Body of pancreas (tissue), 4 donors: ENCODE results near the gene ZNF574. TPM values are rescaled to one million over a fixed set of nuclear protein-coding genes. Genes with fewer than 3 reads are reported as not detected.

Source experiments
- ATAC-seq: fragments of 150-250 bp; one replicate; pipeline ENCODE4 v1.9.1; 2016
- DNase-seq, 4 donors: peaks; one replicate each; pipeline ENCODE4 v3.0.0-alpha.2; 2019
- H3K27ac ChIP-seq, 4 donors: fragments of 200-600 bp; sonication (generic); 1 replicate in 3 of 4; 2 replicates in 1 of 4; pipeline versions ENCODE4 v1.5.1 to v1.6.1; 2016 to 2019; ENCODE audit warnings: mild to moderate bottlenecking in 1 of 4, mixed read lengths in 1 of 4, moderate library complexity in 1 of 4
- H3K27me3 ChIP-seq, 2 donors: fragments of 200-600 bp; sonication (generic); one replicate each; pipeline ENCODE4 v1.6.0; 2016; ENCODE audit warnings: mild to moderate bottlenecking in 1 of 2
- H3K36me3 ChIP-seq, 2 donors: fragments of 200-600 bp; sonication (generic); replicated peaks in 1 of 2; 2 replicates each; pipeline ENCODE4 v1.5.1; 2016; ENCODE audit warnings: low read depth in 2 of 2; ENCODE audit not compliant: insufficient read depth in 1 of 2
- H3K4me1 ChIP-seq: fragments of 200-600 bp; sonication (generic); one replicate; pipeline ENCODE4 v1.6.0; 2016
- H3K4me3 ChIP-seq, 2 donors: fragments of 200-600 bp; sonication (generic); 1 replicate in 1 of 2; 2 replicates in 1 of 2; pipeline ENCODE4 v1.5.1; 2016 to 2019
- H3K9me3 ChIP-seq, 3 donors: fragments of 200-600 bp; sonication (generic); 1 replicate in 2 of 3; 2 replicates in 1 of 3; pipeline ENCODE4 v1.5.1; 2016
- POLR2A ChIP-seq, 3 donors: fragments of 450-650 bp; IDR thresholded peaks; one replicate each; pipeline ENCODE4 v1.6.1; 2016; ENCODE audit warnings: antibody characterized with exemption in 3 of 3, mild to moderate bottlenecking in 2 of 3
- WGBS, 2 donors: methylation state at CpG; one replicate each; pipeline ENCODE4 v1.1.5; 2017; 5-methylcytosine and 5-hydroxymethylcytosine counted together
- intact Hi-C: fragments of 100-400 bp; cut with DNase I; formaldehyde crosslinking; loops from one replicate; pipeline ENCODE4 v1.15.1; 2023
- total RNA-seq, 2 donors: library from RNA; depleted of rRNA; stranded (reverse); fragments of >200 nt; gene quantifications; one replicate each; pipeline ENCODE4 v1.1.0, GENCODE V29; 2016
- TF ChIP-seq, protein P1 (sequence below), 7 experiments: fragments of 450-650 bp in 4 of 7; fragments of 200-600 bp in 3 of 7; sonication (generic) in 3 of 7; IDR thresholded peaks; one replicate each; pipeline ENCODE4 v1.5.1; 2016 to 2019; ENCODE audit warnings: antibody characterized with exemption in 7 of 7

Gene ZNF574
- total RNA-seq, 2 donors from 2014 or later, result 8.6 to 14.2 TPM

DNA sequence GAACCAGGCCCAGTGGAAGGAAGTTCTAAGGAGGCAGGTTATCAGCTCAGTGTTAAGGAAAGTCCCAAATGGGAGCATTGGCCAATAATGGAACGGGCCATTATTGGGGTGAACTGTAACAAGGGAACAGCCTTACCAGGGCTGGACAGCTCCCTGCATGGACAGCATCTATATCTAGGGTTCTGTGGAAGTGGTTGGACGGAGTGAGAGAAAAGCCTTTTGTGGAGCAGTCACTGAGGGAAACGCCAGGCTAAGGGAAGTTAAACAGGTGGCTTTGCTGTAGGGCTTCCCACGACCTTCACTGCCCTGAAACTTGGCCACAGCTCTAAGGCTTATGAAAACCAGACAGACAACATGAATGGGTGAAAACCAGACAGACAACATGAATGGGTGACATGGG is 39.3 kb downstream of the ZNF574 start:
- TF ChIP-seq, protein P1, sequence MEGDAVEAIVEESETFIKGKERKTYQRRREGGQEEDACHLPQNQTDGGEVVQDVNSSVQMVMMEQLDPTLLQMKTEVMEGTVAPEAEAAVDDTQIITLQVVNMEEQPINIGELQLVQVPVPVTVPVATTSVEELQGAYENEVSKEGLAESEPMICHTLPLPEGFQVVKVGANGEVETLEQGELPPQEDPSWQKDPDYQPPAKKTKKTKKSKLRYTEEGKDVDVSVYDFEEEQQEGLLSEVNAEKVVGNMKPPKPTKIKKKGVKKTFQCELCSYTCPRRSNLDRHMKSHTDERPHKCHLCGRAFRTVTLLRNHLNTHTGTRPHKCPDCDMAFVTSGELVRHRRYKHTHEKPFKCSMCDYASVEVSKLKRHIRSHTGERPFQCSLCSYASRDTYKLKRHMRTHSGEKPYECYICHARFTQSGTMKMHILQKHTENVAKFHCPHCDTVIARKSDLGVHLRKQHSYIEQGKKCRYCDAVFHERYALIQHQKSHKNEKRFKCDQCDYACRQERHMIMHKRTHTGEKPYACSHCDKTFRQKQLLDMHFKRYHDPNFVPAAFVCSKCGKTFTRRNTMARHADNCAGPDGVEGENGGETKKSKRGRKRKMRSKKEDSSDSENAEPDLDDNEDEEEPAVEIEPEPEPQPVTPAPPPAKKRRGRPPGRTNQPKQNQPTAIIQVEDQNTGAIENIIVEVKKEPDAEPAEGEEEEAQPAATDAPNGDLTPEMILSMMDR (IDR thresholded peaks at IDR 0.05), result no peak
- peak in 2 of 3 donors; percentile 14 to 41 for TF ChIP-seq POLR2A (IDR thresholded peaks at IDR 0.05)
- peaks cover 35% of the 10 kb centered on the region for H3K4me1 ChIP-seq
- 15 to 21% methylated on average over 4 of the region's 4 CpGs for WGBS, 2 donors
- no peaks in the 10 kb centered on the region for H3K36me3 ChIP-seq
- intact Hi-C loops, result no loop called here
- ATAC-seq, result peak; percentile 87
- DNase-seq, result peak; percentile 81 to 87 (median 86)
- no peaks in the 10 kb centered on the region for H3K27me3 ChIP-seq
- peak overlapping the region; percentile 84 to 89 (median 85) for H3K27ac ChIP-seq
- no peak overlapping the region for H3K4me3 ChIP-seq
- no peaks in the 10 kb centered on the region for H3K9me3 ChIP-seq

DNA sequence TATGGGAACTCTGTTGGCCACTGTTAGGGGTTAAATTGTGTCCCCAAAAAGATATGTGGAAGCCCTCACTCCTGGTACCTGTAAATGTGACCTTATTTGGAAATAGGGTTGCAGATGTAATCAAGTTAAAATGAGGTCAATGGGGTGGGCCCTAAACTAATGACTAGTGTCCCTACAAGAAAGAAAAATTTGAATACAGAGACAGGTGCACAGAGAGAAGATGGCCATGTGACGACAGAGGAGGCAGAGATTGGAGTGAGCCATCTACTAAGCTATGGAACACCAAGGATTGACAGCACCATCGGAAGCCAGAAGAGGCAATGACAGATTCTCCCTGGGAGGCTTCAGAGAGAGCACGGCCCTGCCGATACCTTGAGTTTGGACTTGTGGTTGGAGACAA is 39.7 kb downstream of the ZNF574 start:
- WGBS, 2 donors, result 48 to 57% methylated on average over 4 of the region's 4 CpGs
- Histone ChIP-seq H3K4me3 (no peak overlapping the region), H3K36me3 (no peaks in the 10 kb centered on the region), H3K9me3 (no peaks in the 10 kb centered on the region), H3K27ac (peak overlapping the region; percentile 84 to 89 (median 85)), H3K4me1 (peaks cover 35% of the 10 kb centered on the region), H3K27me3 (no peaks in the 10 kb centered on the region)
- TF ChIP-seq, protein P1 (IDR thresholded peaks at IDR 0.05), result no peak
- no peak for TF ChIP-seq POLR2A (IDR thresholded peaks at IDR 0.05)
- intact Hi-C loops, result no loop called here
- DNase-seq (no peak), ATAC-seq (peak; percentile 42)

DNA sequence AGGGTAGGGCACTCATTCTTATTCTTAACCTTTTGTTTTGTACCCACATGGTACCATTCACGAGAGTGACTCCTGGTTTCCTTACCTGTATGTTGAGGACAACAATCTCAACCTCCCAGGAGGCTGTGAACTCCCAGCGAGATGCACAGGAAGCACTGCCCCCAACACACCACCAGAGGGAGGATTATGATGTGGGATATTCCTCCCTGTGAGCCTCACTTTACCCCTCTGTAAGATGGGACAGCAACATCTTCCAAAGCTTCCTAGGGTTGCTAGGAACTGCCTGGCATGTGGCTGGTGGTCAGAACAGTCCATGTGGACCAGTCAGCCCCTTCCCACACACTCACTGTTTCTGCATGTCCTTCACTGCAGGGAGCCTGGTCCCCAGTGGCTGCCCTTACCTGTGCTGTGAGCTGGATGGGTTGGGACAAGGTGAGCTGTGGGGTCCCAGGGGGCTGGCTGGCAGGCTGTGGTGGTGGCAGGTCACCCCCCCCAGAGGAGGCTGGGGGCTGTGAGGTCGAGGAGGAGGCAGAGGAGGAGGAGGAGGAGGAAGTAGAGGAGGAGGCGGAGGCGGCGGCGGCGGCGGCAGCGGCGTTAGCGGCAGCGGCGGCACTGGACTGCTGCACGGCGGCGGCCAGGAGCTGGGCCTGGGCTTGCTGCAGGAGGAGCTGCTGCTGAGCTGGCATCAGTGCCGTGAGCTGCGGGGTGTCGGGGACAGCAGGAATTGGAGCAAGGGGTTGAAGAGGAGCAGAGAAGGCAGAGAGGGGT is 40.5 kb downstream of the ZNF574 start:
- Histone ChIP-seq H3K9me3 (no peaks in the 10 kb centered on the region), H3K4me3 (no peak overlapping the region), H3K27me3 (no peaks in the 10 kb centered on the region), H3K36me3 (no peaks in the 10 kb centered on the region), H3K4me1 (peaks cover 35% of the 10 kb centered on the region), H3K27ac (peak overlapping the region in 3 of 4 donors; percentile 84 to 89 (median 86))
- intact Hi-C loops, result no loop called here
- no peak for DNase-seq
- WGBS, 2 donors, result 89 to 94% methylated on average over 19 to 20 of the region's 20 CpGs
- TF ChIP-seq, protein P1 (IDR thresholded peaks at IDR 0.05), result no peak
- no peak for TF ChIP-seq POLR2A (IDR thresholded peaks at IDR 0.05)
- no peak for ATAC-seq

DNA sequence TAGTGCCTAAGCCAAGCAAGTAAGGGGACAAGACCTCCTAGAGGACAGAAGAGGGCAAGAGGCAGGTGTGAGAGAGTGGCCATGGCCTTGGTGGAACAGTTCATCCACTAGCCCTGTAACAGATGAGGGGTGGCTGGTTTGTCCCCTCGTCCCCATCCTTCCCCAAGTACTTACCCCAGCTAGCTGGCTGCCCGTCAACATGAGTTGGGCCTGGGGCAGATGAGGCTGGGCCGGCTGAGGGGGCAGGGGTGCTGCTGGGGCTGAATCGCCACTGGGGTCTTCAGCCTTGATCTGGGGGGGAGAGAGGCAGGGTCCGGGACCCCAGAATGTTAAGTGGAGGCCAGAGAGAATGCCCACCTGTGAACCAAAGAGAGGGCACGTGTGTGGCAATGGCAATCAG is 41.1 kb downstream of the ZNF574 start:
- Histone ChIP-seq H3K4me1 (peaks cover 35% of the 10 kb centered on the region), H3K27ac (no peak overlapping the region), H3K4me3 (no peak overlapping the region), H3K27me3 (no peaks in the 10 kb centered on the region), H3K36me3 (no peaks in the 10 kb centered on the region), H3K9me3 (no peaks in the 10 kb centered on the region)
- TF ChIP-seq, protein P1 (IDR thresholded peaks at IDR 0.05), result no peak
- no peak for TF ChIP-seq POLR2A (IDR thresholded peaks at IDR 0.05)
- ATAC-seq (no peak), DNase-seq (no peak)
- intact Hi-C loops, result no loop called here
- 88% methylated on average over 6 of the region's 6 CpGs for WGBS, 2 donors
